ENCODE results near the gene DNM2.

GRCh38 chr19:10694706-10695307 is 23.1 kb upstream of the DNM2 start:
- TF ChIP-seq ZNF800 (CRISPR knock-in tag; IDR thresholded peaks at IDR 0.05) (no peak), GLMP (CRISPR knock-in tag; IDR thresholded peaks at IDR 0.05; ENCODE audit: borderline replicate concordance) (no peak), SRF (IDR thresholded peaks at IDR 0.05; ENCODE audit: low read depth, low read length) (no peak), TCF12 (IDR thresholded peaks at IDR 0.05) (no peak), TCF12 (CRISPR knock-in tag; IDR thresholded peaks at IDR 0.05) (no peak), PAWR (CRISPR knock-in tag; IDR thresholded peaks at IDR 0.05; ENCODE audit: borderline replicate concordance) (no peak)

Data from HepG2 (cell line).